BE2C (cell line): ENCODE measurements around the gene JTB.
A peak's percentile ranks its signal among the peaks of the same experiment; 100 is the strongest.

Source experiments
- DNase-seq: peaks from one replicate; pipeline ENCODE4 v3.0.0-alpha.2; 2020
- H3K27me3 ChIP-seq: fragments of 250-450 bp; sonication (Bioruptor Pico); 2 replicates; pipeline ENCODE4 v1.5.1; 2020; ENCODE audit warnings: mild to moderate bottlenecking
- H3K36me3 ChIP-seq: fragments of 250-450 bp; sonication (Bioruptor Pico); 2 replicates; pipeline ENCODE4 v1.5.1; 2020; ENCODE audit warnings: mild to moderate bottlenecking
- H3K4me1 ChIP-seq: fragments of 250-450 bp; sonication (Bioruptor Pico); 2 replicates; pipeline ENCODE4 v1.5.1; 2020
- H3K4me3 ChIP-seq: 2 replicates; pipeline ENCODE4 v1.5.1; 2011; ENCODE audit warnings: low read depth, low read length
- H3K9me3 ChIP-seq: fragments of 250-450 bp; sonication (Bioruptor Pico); 2 replicates; pipeline ENCODE4 v1.5.1; 2020
- CTCF ChIP-seq: IDR thresholded peaks from 2 replicates; pipeline ENCODE4 v1.5.1; 2012; ENCODE audit warnings: mild to moderate bottlenecking, low read depth, low read length

The JTB gene

DNA sequence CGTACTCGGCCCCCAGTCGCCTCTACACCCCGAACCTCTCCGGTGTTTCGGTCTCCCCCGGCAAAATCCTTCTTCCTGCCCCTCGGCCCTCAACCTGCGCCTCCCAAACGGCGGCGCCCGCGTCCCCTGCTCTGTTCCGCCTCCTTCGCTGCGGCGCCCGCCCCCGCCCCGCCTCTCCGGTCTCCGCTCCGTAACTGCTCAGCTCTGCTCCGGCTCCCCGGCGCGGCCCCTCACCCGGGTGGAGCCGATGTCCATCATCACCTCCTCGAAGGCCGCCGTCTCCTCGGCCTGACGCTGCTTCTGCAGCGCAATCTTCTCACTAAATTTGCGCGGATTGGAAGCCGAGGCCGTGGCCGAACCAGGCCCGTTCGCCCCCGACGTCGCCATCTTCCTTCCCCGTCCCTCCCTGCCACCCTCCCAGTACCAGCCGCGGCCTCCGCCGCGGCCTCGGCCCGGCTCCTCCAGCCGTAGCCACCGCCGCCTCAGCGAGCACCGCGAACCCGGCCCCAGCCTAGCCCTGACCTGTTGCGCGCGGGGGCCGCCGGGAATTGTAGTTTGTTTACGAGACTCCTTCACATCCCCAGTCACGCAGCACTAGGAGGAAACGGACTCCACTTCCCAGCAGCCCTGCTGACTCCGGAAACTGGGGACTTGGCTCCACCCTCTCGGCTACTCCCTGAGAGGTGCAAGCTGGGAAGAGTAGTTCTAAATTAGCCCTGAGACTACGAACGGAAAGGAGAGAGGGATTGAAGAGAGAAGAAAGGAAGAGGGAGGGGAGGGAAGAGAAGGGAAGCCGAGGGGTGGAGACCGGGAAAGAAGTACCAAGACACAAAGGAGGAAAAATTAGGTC is 19.1 kb downstream of the JTB start, which contains the start of gene CRTC2:
Gene CRTC2 (minus strand): TSS at position 502 of the 850 bp plus-strand sequence. CDS start 115 bp downstream, at position 387.
- TF ChIP-seq CTCF = no peak
- Histone ChIP-seq H3K4me1 (peaks cover 8% of the 10 kb centered on the region), H3K9me3 (no peaks in the 10 kb centered on the region), H3K27me3 (no peaks in the 10 kb centered on the region), H3K4me3 (peak within 1 kb of the TSS; percentile 92), H3K36me3 (peaks cover 3% of the 10 kb centered on the region)
- peak; percentile 99 for DNase-seq

- TF ChIP-seq CTCF = no peak
Observed at GRCh38 chr1:153957744-153958110, 19.7 kb downstream of the JTB start.

GRCh38 chr1:153956997-153957715 is 20.3 kb downstream of the JTB start:
- TF ChIP-seq CTCF = no peak

More at GRCh38 chr1:153957744-153958110, 19.7 kb downstream of the JTB start:
- Histone ChIP-seq H3K4me3 (peak overlapping the region; percentile 92), H3K27me3 (no peaks in the 10 kb centered on the region), H3K4me1 (peaks cover 8% of the 10 kb centered on the region), H3K9me3 (no peaks in the 10 kb centered on the region), H3K36me3 (peaks cover 4% of the 10 kb centered on the region)
- no peak for DNase-seq

GRCh38 chr1:153954826-153955225 is 22.6 kb downstream of the JTB start:
- no peaks in the 10 kb centered on the region for H3K9me3 ChIP-seq
- TF ChIP-seq CTCF = no peak
- peaks cover 8% of the 10 kb centered on the region for H3K4me1 ChIP-seq
- H3K4me3 ChIP-seq = no peak overlapping the region
- H3K27me3 ChIP-seq = no peaks in the 10 kb centered on the region
- DNase-seq = no peak
- peaks cover 13% of the 10 kb centered on the region for H3K36me3 ChIP-seq

More at GRCh38 chr1:153956997-153957715, 20.3 kb downstream of the JTB start:
- Histone ChIP-seq H3K27me3 (no peaks in the 10 kb centered on the region), H3K4me1 (peaks cover 8% of the 10 kb centered on the region), H3K9me3 (no peaks in the 10 kb centered on the region), H3K36me3 (peaks cover 10% of the 10 kb centered on the region), H3K4me3 (peak overlapping the region; percentile 92)
- no peak for DNase-seq

GRCh38 chr1:153953859-153954365 is 23.6 kb downstream of the JTB start:
- Histone ChIP-seq H3K27me3 (no peaks in the 10 kb centered on the region), H3K9me3 (no peaks in the 10 kb centered on the region), H3K4me3 (no peak overlapping the region), H3K36me3 (peaks cover 13% of the 10 kb centered on the region), H3K4me1 (peaks cover 8% of the 10 kb centered on the region)
- DNase-seq = no peak
- no peak for TF ChIP-seq CTCF
